RWPE1 (cell line): Measurements from ENCODE around the gene TSC2.
"Not testable (repeated sequence)": the region's sequence is repeated elsewhere in the genome, so short reads cannot be mapped to it uniquely, and the experiment has no call there.

ENCODE experiments used
- CTCF ChIA-PET: fragments of 350-600 bp; sonication (Branson Sonifier 250); formaldehyde crosslinking; extraction: SDS; loops from one replicate; lab custom pipeline; 2021; lab: Yijun Ruan, JAX
- POLR2A ChIA-PET: fragments of 400-600 bp; formaldehyde crosslinking; extraction: SDS; loops from one replicate; lab custom pipeline; 2020; ENCODE audit warnings: antibody characterized with exemption; ENCODE audit not compliant: low non-redundant PET; lab: Yijun Ruan, JAX
- DNase-seq: peaks from one replicate; pipeline ENCODE4 v3.0.0; 2012; ENCODE audit warnings: low spot score
- H3K27ac ChIP-seq: fragments of 450-650 bp; 2 replicates; pipeline ENCODE4 v1.5.1; 2017

Gene TSC2

GRCh38 chr16:2129890-2130447 is 82.2 kb downstream of the TSC2 start:
- peak overlapping the region; percentile 96 for H3K27ac ChIP-seq
- CTCF ChIA-PET, DNase-seq, POLR2A ChIA-PET: not testable (repeated sequence)

- CTCF ChIA-PET, DNase-seq, POLR2A ChIA-PET: not testable (repeated sequence)
- peak overlapping the region; percentile 60 for H3K27ac ChIP-seq
These were observed 86.0 kb downstream of the TSC2 start for GRCh38 chr16:2133797-2134196.

GRCh38 chr16:2135071-2135470 is 87.3 kb downstream of the TSC2 start:
- H3K27ac ChIP-seq = peak overlapping the region; percentile 82
- POLR2A ChIA-PET, CTCF ChIA-PET, DNase-seq: not testable (repeated sequence)

GRCh38 chr16:2135770-2136490 is 88.1 kb downstream of the TSC2 start, which contains the start of gene PKD1:
TSS of gene PKD1 (minus strand) at chr16:2135898. CDS start at chr16:2135689, 209 bp downstream.
- H3K27ac ChIP-seq = peak within 1 kb of the TSS; percentile 82
- CTCF ChIA-PET, POLR2A ChIA-PET, DNase-seq: not testable (repeated sequence)
